ENCODE data around the gene DYNC1LI1. TPM values are rescaled to one million over a fixed set of nuclear protein-coding genes. Genes with fewer than 3 reads are reported as not detected.

Gene DYNC1LI1
- total and polyA plus RNA-seq, 2 experiments from 2014 or later, result 45.1 to 48.0 TPM

GRCh38 chr3:32488474-32489008 lies 82.1 kb downstream of the DYNC1LI1 start:
- TF ChIP-seq ZNF462 (CRISPR knock-in tag; IDR thresholded peaks at IDR 0.05) (no peak), CTCF (conservative IDR thresholded peaks at IDR 0.05; ENCODE audit: low read depth in 2 of 2) (no peak), POLR2AphosphoS5 (IDR thresholded peaks at IDR 0.05; ENCODE audit: low read depth) (no peak), ETS1 (IDR thresholded peaks at IDR 0.05) (no peak), STAT1 (IDR thresholded peaks at IDR 0.05; ENCODE audit: unreplicated experiment) (no peak), CREB1 (CRISPR knock-in tag; IDR thresholded peaks at IDR 0.05; ENCODE audit: low read depth) (no peak), JUNB (IDR thresholded peaks at IDR 0.05; ENCODE audit: unreplicated experiment) (no peak), ZNF331 (CRISPR knock-in tag; IDR thresholded peaks at IDR 0.05; ENCODE audit: low read depth) (no peak), EZH2 (IDR thresholded peaks at IDR 0.05; ENCODE audit: low read depth, unreplicated experiment) (no peak)
- peaks cover 15% of the 10 kb centered on the region for H3K36me3 Mint-ChIP-seq (ENCODE audit: low read depth)
- H3K9me3 Mint-ChIP-seq, result no peaks in the 10 kb centered on the region
- Histone ChIP-seq H3K4me2 (no peak overlapping the region), H4K20me1 (replicated peaks; ENCODE audit: insufficient read depth) (peaks cover 7% of the 10 kb centered on the region), H3K4me1 (ENCODE audit: insufficient read depth) (no peaks in the 10 kb centered on the region), H3K79me2 (replicated peaks; ENCODE audit: insufficient read depth) (peaks cover 14% of the 10 kb centered on the region), H2AFZ (no peak overlapping the region), H3K36me3 (ENCODE audit: insufficient read depth) (no peaks in the 10 kb centered on the region; the same call in 1 of the 2 replicates), H3K27me3 (ENCODE audit: insufficient read depth) (no peaks in the 10 kb centered on the region), H3K27ac (ENCODE audit: low read depth) (no peak overlapping the region), H3K4me3 (no peak overlapping the region), H3F3A (replicated peaks; ENCODE audit: low read depth) (no peaks in the 10 kb centered on the region), H3K9me2 (ENCODE audit: insufficient read depth) (no peaks in the 10 kb centered on the region)
- no peak for DNase-seq (ENCODE audit: low spot score)
- no peak for ATAC-seq
- no peak overlapping the region for H3K27ac Mint-ChIP-seq
- peaks cover 3% of the 10 kb centered on the region for H3K27me3 Mint-ChIP-seq (ENCODE audit: insufficient read depth, low read depth, poor library complexity)
- no peaks in the 10 kb centered on the region for H3K4me1 Mint-ChIP-seq
- H3K4me3 Mint-ChIP-seq, result no peak overlapping the region

Data from GM23338 (cell line).